ENCODE results near the gene PPP1R2.
"Not testable (repeated sequence)": the region's sequence is repeated elsewhere in the genome, so short reads cannot be mapped to it uniquely, and the experiment has no call there.

PPP1R2 gene

DNA sequence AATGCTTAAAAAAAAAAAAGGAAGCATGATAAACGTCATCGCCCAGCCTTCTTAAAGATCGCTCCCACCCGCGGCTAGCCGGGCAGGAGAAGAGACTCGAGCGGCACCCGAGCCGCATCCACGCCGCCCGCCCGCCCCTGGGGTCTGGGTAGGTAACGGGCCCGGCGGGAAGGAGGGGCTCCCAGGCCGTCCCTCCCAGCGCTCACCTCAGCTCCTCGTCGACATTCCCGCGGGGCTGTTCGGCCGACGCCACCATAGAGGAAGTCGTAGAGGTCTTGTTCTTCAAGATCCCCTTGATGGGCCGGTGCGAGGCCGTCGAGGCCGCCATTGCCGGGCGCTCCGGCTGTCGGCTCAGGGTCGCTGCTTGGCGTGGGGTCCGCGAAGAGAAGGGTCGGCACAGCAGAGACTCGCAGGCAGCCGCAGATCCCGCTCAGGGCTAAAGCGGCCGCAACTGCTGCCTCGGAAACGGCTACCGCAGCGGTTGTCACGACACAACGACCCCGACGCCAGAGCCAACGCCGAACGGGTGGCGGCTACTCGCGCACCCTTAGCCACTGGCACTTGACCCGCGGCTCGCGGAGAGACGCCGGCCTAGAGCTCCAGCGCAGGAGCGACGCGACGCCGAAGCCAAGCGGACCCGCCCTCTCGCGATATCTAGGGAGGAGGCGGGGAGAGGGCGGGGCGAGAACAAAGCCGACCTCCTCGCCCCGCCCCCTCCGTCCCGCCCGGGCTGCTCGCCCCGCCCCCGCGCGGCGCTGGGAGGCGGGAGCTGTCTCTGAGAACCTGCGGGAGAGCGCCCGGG is at the start of gene PPP1R2:
Gene PPP1R2 (minus strand): TSS at position 628 of the 802 bp plus-strand sequence. CDS start 300 bp downstream, at position 328.
- Histone ChIP-seq H3K27ac (peak within 1 kb of the TSS; percentile 89 to 96), H3K4me3 (peak within 1 kb of the TSS; percentile 95)
- peak; percentile 93 for DNase-seq (ENCODE audit: low spot score)
- TF ChIP-seq, protein P1, sequence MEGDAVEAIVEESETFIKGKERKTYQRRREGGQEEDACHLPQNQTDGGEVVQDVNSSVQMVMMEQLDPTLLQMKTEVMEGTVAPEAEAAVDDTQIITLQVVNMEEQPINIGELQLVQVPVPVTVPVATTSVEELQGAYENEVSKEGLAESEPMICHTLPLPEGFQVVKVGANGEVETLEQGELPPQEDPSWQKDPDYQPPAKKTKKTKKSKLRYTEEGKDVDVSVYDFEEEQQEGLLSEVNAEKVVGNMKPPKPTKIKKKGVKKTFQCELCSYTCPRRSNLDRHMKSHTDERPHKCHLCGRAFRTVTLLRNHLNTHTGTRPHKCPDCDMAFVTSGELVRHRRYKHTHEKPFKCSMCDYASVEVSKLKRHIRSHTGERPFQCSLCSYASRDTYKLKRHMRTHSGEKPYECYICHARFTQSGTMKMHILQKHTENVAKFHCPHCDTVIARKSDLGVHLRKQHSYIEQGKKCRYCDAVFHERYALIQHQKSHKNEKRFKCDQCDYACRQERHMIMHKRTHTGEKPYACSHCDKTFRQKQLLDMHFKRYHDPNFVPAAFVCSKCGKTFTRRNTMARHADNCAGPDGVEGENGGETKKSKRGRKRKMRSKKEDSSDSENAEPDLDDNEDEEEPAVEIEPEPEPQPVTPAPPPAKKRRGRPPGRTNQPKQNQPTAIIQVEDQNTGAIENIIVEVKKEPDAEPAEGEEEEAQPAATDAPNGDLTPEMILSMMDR (IDR thresholded peaks at IDR 0.05), result no peak

DNA sequence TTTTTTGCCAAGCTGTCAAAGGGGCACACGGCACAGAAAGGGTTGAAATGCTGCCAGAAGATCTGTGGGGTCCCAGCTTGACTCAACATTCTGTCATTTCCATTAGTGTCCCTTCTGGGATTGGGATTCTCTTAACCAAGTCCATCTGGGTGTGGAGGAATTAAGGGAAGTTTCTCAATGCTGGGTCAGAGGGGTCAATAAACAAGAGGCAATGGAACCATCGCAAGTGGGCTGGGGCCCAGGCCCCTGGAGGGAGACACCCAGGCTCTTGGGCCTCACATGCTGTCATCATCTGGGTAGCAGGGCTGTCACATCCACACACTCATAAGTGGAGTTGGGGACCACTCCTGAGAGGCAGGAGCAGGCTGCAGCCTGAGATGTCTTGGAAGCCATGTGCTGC is 48.7 kb upstream of the PPP1R2 start:
- DNase-seq (ENCODE audit: low spot score), result no peak
- no peak overlapping the region for H3K4me3 ChIP-seq
- H3K27ac ChIP-seq, result peak overlapping the region in 1 of 2 donors; percentile 43
- TF ChIP-seq, protein P1 (IDR thresholded peaks at IDR 0.05), result no peak

DNA sequence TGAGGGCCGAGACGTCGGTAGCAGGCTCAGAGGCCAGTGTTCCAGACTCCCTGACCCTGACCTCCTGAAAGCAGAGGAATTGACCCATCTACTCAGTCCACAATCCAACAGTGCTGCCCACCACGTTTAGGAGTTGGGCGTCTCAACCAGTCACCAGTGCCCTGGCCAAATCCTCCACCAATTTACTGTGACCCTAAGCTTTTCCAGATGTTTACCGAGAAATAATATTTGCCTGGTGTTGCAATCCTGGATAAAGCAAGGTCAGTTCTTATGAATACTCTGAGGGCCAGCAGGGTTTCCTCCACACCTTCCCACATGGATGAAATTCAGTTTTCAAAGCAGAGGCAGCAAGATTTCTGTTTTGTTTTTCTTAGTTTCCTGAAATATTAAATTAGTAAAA is 48.1 kb upstream of the PPP1R2 start:
- H3K4me3 ChIP-seq, result no peak overlapping the region
- no peak for DNase-seq (ENCODE audit: low spot score)
- peak overlapping the region in 1 of 2 donors; percentile 45 for H3K27ac ChIP-seq
- TF ChIP-seq, protein P1 (IDR thresholded peaks at IDR 0.05), result no peak

DNA sequence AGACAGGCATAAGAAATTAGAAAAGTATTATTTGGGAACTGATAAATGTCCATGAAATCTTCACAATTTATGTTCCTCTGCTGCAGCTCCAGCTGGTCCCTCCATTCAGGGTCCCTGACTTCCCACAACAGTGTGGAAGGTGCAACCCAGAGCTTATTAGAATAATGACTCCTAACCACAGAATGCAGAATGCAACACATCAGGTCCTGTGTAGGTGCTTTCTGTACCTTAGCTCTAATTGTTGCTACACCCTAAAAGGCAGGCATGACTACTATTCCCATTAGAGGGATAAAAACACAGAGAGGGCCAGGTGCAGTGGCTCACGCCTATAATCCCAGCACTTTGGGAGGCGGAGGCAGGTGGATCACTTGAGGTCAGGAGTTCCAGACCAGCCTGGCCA is 47.3 kb upstream of the PPP1R2 start:
- not testable (repeated sequence) for H3K27ac ChIP-seq; H3K4me3 ChIP-seq; DNase-seq (ENCODE audit: low spot score)

DNA sequence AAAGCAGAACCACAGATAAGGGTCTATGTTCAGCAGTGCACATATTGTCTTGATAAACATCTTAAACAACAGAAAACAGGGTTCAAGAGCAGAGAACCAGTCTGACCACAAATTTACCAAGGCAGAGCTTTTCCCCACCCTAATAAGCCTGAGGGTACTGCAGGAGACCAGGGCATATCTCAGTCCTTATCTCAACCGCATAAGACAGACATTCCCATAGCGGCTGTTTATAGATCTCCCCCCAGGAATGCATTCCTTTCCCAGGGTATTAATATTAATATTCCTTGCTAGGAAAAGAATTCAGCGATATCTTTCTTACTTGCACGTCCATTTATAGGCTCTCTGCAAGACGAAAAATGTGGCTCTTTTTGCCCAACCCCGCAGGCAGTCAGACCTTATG is 46.7 kb upstream of the PPP1R2 start:
- H3K4me3 ChIP-seq; H3K27ac ChIP-seq; DNase-seq (ENCODE audit: low spot score): not testable (repeated sequence)

DNA sequence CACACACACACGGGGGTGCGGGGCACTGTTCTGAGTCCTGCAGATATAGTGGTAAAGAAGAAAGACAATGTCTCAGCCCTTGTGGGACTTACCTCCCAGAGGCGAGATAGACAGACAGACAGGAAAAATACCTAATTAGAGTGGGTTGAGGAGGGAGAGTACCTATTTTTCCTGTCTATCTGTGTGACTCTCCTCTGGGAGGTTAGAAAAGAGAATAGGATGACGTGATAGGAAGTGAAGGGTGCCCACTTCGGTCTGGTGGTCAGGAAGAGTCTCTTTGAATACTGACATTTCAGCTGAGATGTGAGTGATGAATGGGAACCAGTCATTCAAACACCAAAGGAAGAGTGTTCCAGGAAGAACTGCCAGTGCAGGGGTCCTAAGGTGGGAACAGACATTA is 44.7 kb upstream of the PPP1R2 start:
- TF ChIP-seq, protein P1 (IDR thresholded peaks at IDR 0.05), result no peak
- Histone ChIP-seq H3K4me3 (no peak overlapping the region), H3K27ac (no peak overlapping the region)
- no peak for DNase-seq (ENCODE audit: low spot score)

DNA sequence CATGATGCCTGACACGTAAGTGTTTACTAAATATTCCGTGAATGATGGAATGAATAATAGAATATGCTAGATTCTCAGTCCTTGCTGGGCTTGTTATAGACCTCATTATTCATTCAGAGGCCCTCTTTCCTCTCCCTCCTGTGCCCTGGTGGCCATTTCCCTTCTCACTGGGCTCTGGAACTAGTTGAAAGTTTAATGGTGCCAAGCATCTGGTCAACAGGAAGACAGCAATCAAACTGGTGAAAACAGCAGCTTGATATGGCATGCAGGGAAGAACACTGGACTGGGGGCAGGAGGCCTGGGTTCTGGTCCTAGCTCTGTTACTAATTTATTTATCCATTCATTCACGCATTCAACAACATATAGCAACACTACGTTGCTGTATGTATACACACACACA is 44.3 kb upstream of the PPP1R2 start:
- H3K4me3 ChIP-seq, result no peak overlapping the region
- DNase-seq (ENCODE audit: low spot score), result no peak
- TF ChIP-seq, protein P1 (IDR thresholded peaks at IDR 0.05), result no peak
- no peak overlapping the region for H3K27ac ChIP-seq

DNA sequence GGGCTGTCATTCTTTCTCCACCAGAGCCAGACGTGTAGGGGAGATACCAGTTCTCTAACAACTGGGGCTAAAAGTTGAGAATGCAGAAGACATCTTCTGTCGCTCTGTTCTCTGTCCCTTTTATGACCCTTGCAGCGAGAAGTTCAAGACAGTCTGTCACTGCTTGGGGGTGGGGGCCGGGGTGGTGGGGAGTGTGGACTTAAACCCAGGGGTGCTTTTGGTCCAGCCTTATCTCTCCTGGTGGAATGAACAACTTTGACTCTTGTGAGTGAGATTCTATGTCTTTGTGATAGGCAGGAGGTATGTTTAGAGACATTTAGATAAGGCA is 41.4 kb upstream of the PPP1R2 start:
- DNase-seq (ENCODE audit: low spot score), result no peak
- TF ChIP-seq, protein P1 (IDR thresholded peaks at IDR 0.05), result no peak
- Histone ChIP-seq H3K27ac (peak overlapping the region in 1 of 2 donors; percentile 65), H3K4me3 (peak overlapping the region; percentile 41)

Data from coronary artery (tissue), 2 donors.